Measurements from ENCODE around the gene ZNF804B. TPM values are rescaled to one million over a fixed set of nuclear protein-coding genes. Genes with fewer than 3 reads are reported as not detected.

The ZNF804B gene
- total RNA-seq, 2 donors from 2014 or later, result not detected

DNA sequence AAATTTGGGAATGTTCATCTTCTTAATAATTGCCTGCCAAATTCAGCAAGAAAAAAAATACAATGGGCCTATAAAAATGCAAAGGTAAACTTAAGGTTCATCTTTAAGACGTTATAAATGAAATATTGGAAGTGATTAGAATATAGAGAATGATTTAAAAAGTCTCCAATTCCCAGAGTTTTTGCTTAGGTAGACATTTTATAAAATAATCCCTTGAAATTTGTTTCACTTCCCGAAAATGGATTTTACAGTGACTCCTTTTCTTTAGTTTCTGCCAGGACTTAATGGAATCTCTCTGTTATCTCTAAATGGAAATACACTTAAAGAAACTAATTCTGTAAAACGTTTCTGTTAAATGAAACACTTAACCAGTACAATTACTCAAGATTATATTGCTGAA lies 580.2 kb downstream of the ZNF804B start:
- Histone ChIP-seq H3K27me3 (no peaks in the 10 kb centered on the region), H3K9ac (ENCODE audit: low read depth in 2 of 2, low read length in 2 of 2) (no peak overlapping the region), H3K4me1 (no peaks in the 10 kb centered on the region), H3K9me3 (no peaks in the 10 kb centered on the region), H3K27ac (no peak overlapping the region), H3K36me3 (no peaks in the 10 kb centered on the region), H3K4me3 (no peak overlapping the region)
- TF ChIP-seq, protein P1, sequence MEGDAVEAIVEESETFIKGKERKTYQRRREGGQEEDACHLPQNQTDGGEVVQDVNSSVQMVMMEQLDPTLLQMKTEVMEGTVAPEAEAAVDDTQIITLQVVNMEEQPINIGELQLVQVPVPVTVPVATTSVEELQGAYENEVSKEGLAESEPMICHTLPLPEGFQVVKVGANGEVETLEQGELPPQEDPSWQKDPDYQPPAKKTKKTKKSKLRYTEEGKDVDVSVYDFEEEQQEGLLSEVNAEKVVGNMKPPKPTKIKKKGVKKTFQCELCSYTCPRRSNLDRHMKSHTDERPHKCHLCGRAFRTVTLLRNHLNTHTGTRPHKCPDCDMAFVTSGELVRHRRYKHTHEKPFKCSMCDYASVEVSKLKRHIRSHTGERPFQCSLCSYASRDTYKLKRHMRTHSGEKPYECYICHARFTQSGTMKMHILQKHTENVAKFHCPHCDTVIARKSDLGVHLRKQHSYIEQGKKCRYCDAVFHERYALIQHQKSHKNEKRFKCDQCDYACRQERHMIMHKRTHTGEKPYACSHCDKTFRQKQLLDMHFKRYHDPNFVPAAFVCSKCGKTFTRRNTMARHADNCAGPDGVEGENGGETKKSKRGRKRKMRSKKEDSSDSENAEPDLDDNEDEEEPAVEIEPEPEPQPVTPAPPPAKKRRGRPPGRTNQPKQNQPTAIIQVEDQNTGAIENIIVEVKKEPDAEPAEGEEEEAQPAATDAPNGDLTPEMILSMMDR (IDR thresholded peaks at IDR 0.05), result no peak
- DNase-seq, result no peak
- intact Hi-C loops (cut with DNase I), result no loop called here

DNA sequence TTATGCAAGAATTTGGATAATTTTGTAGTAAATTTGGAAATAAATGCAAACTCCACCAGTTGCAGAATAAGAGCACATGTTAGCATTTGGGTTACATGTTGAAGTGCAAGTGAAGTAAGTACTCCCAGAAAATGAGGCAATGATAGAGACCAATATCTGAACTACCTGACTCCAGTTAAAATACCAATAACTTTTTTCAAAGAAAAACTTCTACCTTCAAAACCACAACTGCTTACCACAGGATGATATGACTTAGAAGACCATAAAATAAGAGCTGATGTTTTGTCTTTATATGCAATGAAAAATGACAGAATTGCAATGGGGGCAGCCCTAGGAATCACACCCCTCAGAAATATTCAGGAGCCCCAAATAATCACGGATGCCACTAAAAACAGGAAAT lies 597.6 kb downstream of the ZNF804B start:
- H3K9ac ChIP-seq (ENCODE audit: low read depth in 2 of 2, low read length in 2 of 2), result no peak overlapping the region
- no peak for DNase-seq
- H3K27ac ChIP-seq, result no peak overlapping the region
- intact Hi-C loops (cut with DNase I), result no loop called here
- no peaks in the 10 kb centered on the region for H3K4me1 ChIP-seq
- H3K27me3 ChIP-seq, result no peaks in the 10 kb centered on the region
- TF ChIP-seq, protein P1 (IDR thresholded peaks at IDR 0.05), result no peak
- no peaks in the 10 kb centered on the region for H3K9me3 ChIP-seq
- no peaks in the 10 kb centered on the region for H3K36me3 ChIP-seq
- H3K4me3 ChIP-seq, result no peak overlapping the region

DNA sequence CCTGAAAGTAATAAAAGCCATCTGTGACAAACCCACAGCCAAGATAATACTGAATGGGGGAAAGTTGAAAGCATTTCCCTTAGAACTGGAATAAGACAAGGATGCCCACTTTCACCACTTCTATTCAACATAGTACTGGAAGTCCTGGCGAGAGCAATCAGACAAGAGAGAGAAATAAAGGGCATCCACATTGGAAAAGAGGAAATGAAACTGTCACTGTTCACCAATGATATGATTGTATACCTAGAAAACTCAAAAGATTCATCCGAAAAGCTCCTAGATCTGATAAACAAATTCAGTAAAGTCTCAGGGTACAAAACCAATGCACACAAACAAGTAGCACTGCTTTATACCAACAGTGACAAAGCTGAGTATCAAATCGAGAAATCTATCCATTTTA lies 617.7 kb downstream of the ZNF804B start:
- TF ChIP-seq, protein P1 (IDR thresholded peaks at IDR 0.05), result no peak
- Histone ChIP-seq H3K27me3 (no peaks in the 10 kb centered on the region), H3K4me1 (no peaks in the 10 kb centered on the region), H3K9me3 (no peaks in the 10 kb centered on the region), H3K36me3 (no peaks in the 10 kb centered on the region), H3K9ac (ENCODE audit: low read depth in 2 of 2, low read length in 2 of 2) (no peak overlapping the region), H3K4me3 (no peak overlapping the region), H3K27ac (no peak overlapping the region)
- intact Hi-C loops (cut with DNase I), result no loop called here
- DNase-seq, result no peak

DNA sequence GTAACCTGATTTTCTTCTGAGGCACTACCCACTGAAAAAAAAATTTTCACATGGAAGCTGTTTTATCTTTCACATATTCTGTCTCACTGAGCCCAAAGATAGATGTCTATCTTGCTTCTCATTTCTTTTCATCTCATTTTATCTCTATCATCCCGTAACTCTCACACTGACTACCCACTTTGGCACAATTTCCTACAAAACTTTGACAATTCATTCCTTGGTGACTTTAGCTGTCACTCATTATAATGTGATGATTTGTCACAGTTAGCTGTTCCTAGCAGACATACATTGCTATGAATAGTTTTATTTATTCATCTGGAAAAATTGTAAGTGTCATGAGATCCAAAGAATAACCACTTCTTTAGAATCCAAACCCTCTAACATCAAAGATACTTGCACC lies 625.9 kb downstream of the ZNF804B start:
- no peaks in the 10 kb centered on the region for H3K27me3 ChIP-seq
- H3K4me1 ChIP-seq, result no peaks in the 10 kb centered on the region
- no peaks in the 10 kb centered on the region for H3K9me3 ChIP-seq
- H3K4me3 ChIP-seq, result no peak overlapping the region
- no peak overlapping the region for H3K27ac ChIP-seq
- H3K36me3 ChIP-seq, result no peaks in the 10 kb centered on the region
- TF ChIP-seq, protein P1 (IDR thresholded peaks at IDR 0.05), result no peak
- intact Hi-C loops (cut with DNase I), result no loop called here
- H3K9ac ChIP-seq (ENCODE audit: low read depth in 2 of 2, low read length in 2 of 2), result no peak overlapping the region
- no peak for DNase-seq

Other genes starting within 250 kb of the ZNF804B start
- not detected for gene TEX47, start 36.0 kb downstream of the ZNF804B start, total RNA-seq